DND-41 (cell line): ENCODE data around the gene UBE2QL1.
"Not testable (repeated sequence)": the region's sequence is repeated elsewhere in the genome, so short reads cannot be mapped to it uniquely, and the experiment has no call there.

Experiments used
- ATAC-seq: fragments of 200-7000 bp; cut with Tn5 transposase; 3 replicates; pipeline ENCODE4 v1.9.1; 2021; ENCODE audit warnings: low read depth; ENCODE audit not compliant: insufficient read depth
- DNase-seq: peaks from one replicate; pipeline ENCODE4 v3.0.0-alpha.2; 2020
- H2AFZ ChIP-seq: 2 replicates; pipeline ENCODE4 v1.6.0; 2012; ENCODE audit warnings: low read depth, low read length
- H3K27ac ChIP-seq: 2 replicates; pipeline ENCODE4 v1.5.1; 2012; ENCODE audit warnings: low read length, inconsistent platforms
- H3K27me3 ChIP-seq: fragments of 200-600 bp; sonication (generic); 2 replicates; pipeline ENCODE4 v1.6.0; 2012; ENCODE audit warnings: low read length, mild to moderate bottlenecking, inconsistent platforms; ENCODE audit not compliant: insufficient read depth, poor library complexity
- H3K36me3 ChIP-seq: 2 replicates; pipeline ENCODE4 v1.5.1; 2012; ENCODE audit warnings: low read length, inconsistent platforms; ENCODE audit not compliant: insufficient read depth
- H3K4me1 ChIP-seq: 2 replicates; pipeline ENCODE4 v1.5.1; 2012; ENCODE audit warnings: mild to moderate bottlenecking, low read length; ENCODE audit not compliant: insufficient read depth
- H3K4me2 ChIP-seq: 2 replicates; pipeline ENCODE4 v1.6.0; 2012; ENCODE audit warnings: mild to moderate bottlenecking, moderate library complexity, low read length, inconsistent platforms; ENCODE audit not compliant: insufficient read depth
- H3K4me3 ChIP-seq, 2 experiments: fragments of 200-600 bp in 1 of 2; shearing (Covaris generic) in 1 of 2; 2 replicates each; pipeline ENCODE4 v1.5.1; 2012 to 2016; ENCODE audit warnings: inconsistent platforms in 2 of 2, low read length in 2 of 2, mild to moderate bottlenecking in 2 of 2, low read depth in 1 of 2, moderate library complexity in 1 of 2
- H3K79me2 ChIP-seq: 2 replicates; pipeline ENCODE4 v1.6.0; 2012; ENCODE audit warnings: low read length, inconsistent platforms; ENCODE audit not compliant: insufficient read depth
- H3K9ac ChIP-seq: 2 replicates; pipeline ENCODE4 v1.6.0; 2012; ENCODE audit warnings: low read depth, mild to moderate bottlenecking, inconsistent platforms, low read length, moderate library complexity
- H3K9me3 ChIP-seq: 2 replicates; pipeline ENCODE4 v1.5.1; 2012; ENCODE audit warnings: low read length, moderate library complexity, mild to moderate bottlenecking, inconsistent platforms; ENCODE audit not compliant: insufficient read depth, severe bottlenecking
- H4K20me1 ChIP-seq: 2 replicates; pipeline ENCODE4 v1.6.0; 2012; ENCODE audit warnings: low read length; ENCODE audit not compliant: insufficient read depth
- CTCF ChIP-seq: IDR thresholded peaks from 2 replicates; pipeline ENCODE4 v1.5.1; 2012; ENCODE audit warnings: borderline replicate concordance, low read length, moderate library complexity, mild to moderate bottlenecking; ENCODE audit not compliant: poor library complexity, severe bottlenecking; ENCODE audit errors: extremely low read depth
- EZH2 ChIP-seq: IDR thresholded peaks from 3 replicates; pipeline ENCODE4 v1.6.1; 2012; ENCODE audit warnings: borderline replicate concordance, low read depth, mild to moderate bottlenecking, moderate library complexity, low read length, inconsistent platforms; ENCODE audit not compliant: severe bottlenecking

Gene UBE2QL1

GRCh38 chr5:6510132-6510531, 61.5 kb downstream of the UBE2QL1 start:
- Histone ChIP-seq H3K4me1 (no peaks in the 10 kb centered on the region), H2AFZ (no peak overlapping the region), H3K27me3 (no peaks in the 10 kb centered on the region), H3K9ac (no peak overlapping the region), H3K4me3 (no peak overlapping the region), H3K9me3 (no peaks in the 10 kb centered on the region), H3K27ac (no peak overlapping the region), H4K20me1 (no peaks in the 10 kb centered on the region), H3K36me3 (no peaks in the 10 kb centered on the region), H3K4me2 (no peak overlapping the region), H3K79me2 (no peaks in the 10 kb centered on the region)
- ATAC-seq = no peak
- no peak for DNase-seq
- TF ChIP-seq CTCF = no peak

DNA sequence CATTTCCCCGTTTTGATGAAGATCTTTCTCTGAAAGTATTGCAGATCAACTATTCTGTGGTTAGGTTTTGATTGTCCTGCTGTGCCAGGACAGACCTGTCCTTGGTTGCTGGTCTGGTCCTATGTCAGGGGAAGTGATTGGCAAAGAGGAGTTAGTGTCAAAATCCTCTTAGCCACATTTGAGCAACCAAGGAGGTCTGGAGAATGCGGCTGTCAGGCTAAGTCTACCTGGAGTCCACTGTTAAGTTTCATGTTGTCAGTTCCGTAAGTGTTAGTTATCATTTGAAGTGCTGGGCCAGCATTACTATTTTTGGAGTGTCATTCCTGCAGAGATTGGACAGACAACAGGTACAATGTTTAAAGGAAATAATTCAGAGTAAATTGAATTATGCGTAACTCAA, 62.3 kb downstream of the UBE2QL1 start:
- no peaks in the 10 kb centered on the region for H4K20me1 ChIP-seq
- H3K27ac ChIP-seq = no peak overlapping the region
- no peaks in the 10 kb centered on the region for H3K9me3 ChIP-seq
- no peak overlapping the region for H3K4me2 ChIP-seq
- no peak overlapping the region for H3K9ac ChIP-seq
- DNase-seq (no peak), ATAC-seq (no peak)
- H3K36me3 ChIP-seq = no peaks in the 10 kb centered on the region
- TF ChIP-seq CTCF = no peak
- no peak for TF ChIP-seq EZH2
- H3K4me3 ChIP-seq = no peak overlapping the region
- H2AFZ ChIP-seq = no peak overlapping the region
- H3K27me3 ChIP-seq = no peaks in the 10 kb centered on the region
- no peaks in the 10 kb centered on the region for H3K4me1 ChIP-seq
- no peaks in the 10 kb centered on the region for H3K79me2 ChIP-seq

DNA sequence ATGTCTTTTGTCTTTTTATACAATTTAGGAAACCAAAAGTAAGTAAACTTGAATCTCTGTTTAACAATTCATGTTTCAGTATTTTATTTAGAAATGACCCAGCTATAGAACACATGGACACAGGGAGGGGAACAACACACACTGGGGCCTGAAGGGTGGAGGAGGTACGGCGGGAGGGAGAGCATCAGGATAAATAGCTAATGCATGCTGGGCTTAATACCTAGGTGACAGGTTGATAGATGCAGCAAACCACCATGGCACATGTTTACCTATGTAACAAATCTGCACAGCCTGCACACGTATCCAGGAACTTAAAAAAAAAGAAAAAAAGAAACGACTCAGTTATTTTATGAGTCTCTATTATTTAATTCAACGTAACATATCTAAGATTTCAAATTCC, 67.2 kb downstream of the UBE2QL1 start:
- not testable (repeated sequence) for ATAC-seq, H4K20me1 ChIP-seq, H3K4me1 ChIP-seq, H3K4me3 ChIP-seq, H3K9ac ChIP-seq, H2AFZ ChIP-seq, H3K27me3 ChIP-seq, H3K79me2 ChIP-seq, H3K36me3 ChIP-seq, H3K4me2 ChIP-seq, DNase-seq, H3K9me3 ChIP-seq, H3K27ac ChIP-seq

DNA sequence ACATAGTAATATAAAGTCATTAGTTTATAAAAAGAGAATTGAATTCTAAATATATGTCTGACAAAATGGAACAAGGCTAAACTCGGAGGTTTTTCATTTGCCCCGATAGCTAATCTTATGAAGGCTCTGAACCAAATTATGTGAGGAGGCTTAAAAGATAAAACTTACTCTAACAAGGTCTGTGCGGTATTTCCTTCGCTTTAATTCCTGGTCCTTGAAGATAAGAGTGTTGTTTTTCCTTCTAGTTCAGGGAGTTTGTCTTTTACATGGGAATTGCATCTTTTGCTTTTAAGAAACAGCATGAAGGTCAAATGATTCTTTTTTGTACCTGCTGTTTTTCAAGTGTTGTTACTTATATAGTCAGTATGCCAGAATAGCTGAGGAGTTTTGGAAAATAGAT, 68.2 kb downstream of the UBE2QL1 start:
- Histone ChIP-seq H3K36me3 (no peaks in the 10 kb centered on the region), H3K27ac (no peak overlapping the region), H3K9ac (no peak overlapping the region), H3K79me2 (no peaks in the 10 kb centered on the region), H3K9me3 (no peaks in the 10 kb centered on the region), H4K20me1 (no peaks in the 10 kb centered on the region), H3K4me1 (no peaks in the 10 kb centered on the region), H3K4me3 (no peak overlapping the region), H3K27me3 (peaks cover 3% of the 10 kb centered on the region), H2AFZ (no peak overlapping the region), H3K4me2 (no peak overlapping the region)
- no peak for ATAC-seq
- TF ChIP-seq CTCF (no peak), EZH2 (no peak)
- no peak for DNase-seq
